ENCODE data around the gene FIGN.

FIGN gene

DNA sequence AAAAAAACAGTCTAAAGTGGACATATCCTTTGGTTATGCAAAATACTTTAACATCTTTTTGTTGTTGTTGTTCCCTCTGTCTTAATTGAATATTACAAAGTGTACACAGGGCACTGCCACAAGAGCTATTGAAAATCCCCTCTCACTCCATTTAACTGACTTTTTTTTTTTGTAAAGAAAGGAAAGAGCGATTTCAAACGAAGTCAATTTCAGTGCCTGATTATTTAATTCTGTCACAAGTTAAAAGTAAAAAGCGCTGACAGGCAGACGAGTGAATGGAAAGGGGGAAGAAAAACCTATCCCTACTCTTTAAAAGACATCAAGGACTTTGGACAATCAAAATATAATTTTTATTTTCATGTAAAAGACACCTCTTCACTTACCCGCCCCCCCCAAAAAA lies 1.9 kb downstream of the FIGN start:
- TF ChIP-seq, protein P1, sequence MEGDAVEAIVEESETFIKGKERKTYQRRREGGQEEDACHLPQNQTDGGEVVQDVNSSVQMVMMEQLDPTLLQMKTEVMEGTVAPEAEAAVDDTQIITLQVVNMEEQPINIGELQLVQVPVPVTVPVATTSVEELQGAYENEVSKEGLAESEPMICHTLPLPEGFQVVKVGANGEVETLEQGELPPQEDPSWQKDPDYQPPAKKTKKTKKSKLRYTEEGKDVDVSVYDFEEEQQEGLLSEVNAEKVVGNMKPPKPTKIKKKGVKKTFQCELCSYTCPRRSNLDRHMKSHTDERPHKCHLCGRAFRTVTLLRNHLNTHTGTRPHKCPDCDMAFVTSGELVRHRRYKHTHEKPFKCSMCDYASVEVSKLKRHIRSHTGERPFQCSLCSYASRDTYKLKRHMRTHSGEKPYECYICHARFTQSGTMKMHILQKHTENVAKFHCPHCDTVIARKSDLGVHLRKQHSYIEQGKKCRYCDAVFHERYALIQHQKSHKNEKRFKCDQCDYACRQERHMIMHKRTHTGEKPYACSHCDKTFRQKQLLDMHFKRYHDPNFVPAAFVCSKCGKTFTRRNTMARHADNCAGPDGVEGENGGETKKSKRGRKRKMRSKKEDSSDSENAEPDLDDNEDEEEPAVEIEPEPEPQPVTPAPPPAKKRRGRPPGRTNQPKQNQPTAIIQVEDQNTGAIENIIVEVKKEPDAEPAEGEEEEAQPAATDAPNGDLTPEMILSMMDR (IDR thresholded peaks at IDR 0.05; ENCODE audit: low read depth, low read length): no peak
- DNase-seq (ENCODE audit: low read depth, low spot score): no peak
- in situ Hi-C loops (cut with HindIII; ENCODE audit: low sequenced_read_pairs): no loop called here
- peak overlapping the region; percentile 87 for H3K4me3 ChIP-seq (ENCODE audit: low read depth, low read length)

DNA sequence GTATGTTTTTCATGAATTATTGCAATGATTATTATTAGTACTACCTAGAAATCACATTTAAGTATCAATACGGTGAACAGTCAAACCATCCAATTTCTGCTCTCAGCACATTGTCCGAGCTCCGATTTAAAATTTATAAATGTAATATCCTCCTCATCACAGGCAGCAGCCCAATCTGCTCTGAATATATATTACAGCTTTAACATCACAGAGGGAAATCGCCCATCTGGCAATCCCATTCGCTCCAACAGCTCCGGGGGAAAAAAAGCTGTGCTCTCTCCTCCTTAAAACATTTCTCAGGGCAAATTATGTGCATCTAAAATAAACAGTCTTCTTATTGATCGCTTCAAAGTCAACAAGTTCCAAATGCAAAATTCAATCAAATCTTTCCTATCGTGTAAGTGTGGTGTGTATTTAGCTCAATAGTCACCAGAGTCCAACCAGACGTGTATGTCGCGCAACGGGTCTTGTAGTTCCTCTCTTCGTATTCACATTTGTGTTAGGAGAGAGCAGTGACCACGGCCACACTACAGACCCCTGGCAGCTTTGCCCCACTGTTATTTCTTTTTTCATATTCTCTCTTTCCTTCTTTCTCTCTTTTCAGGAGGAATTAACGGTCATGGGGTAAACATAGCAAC lies 2.4 kb downstream of the FIGN start:
- TF ChIP-seq, protein P1 (IDR thresholded peaks at IDR 0.05; ENCODE audit: low read depth, low read length): no peak
- in situ Hi-C loops (cut with HindIII; ENCODE audit: low sequenced_read_pairs): no loop called here
- DNase-seq (ENCODE audit: low read depth, low spot score): peak; percentile 38
- peak overlapping the region; percentile 87 for H3K4me3 ChIP-seq (ENCODE audit: low read depth, low read length)

DNA sequence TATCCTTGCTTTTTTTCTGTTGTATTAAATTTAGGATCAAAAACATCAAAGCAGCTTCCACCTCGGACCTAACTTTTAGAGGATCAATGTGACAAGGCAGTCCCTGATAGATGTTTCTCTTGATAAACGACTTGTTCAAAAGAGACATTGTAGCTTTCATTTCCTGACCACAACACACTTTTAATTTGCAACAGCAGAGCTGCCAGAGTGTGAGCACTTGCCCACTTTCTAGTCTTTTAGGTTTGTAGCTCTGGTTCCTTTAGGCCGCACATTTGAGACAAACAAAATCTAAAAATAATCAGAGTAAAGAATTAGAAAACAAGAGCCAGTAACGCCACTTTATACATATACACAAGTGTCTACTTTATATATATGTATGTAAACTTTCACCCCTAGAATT lies 3.1 kb downstream of the FIGN start:
- no peak overlapping the region for H3K4me3 ChIP-seq (ENCODE audit: low read depth, low read length)
- in situ Hi-C loops (cut with HindIII; ENCODE audit: low sequenced_read_pairs): no loop called here
- DNase-seq (ENCODE audit: low read depth, low spot score): peak; percentile 35
- TF ChIP-seq, protein P1 (IDR thresholded peaks at IDR 0.05; ENCODE audit: low read depth, low read length): no peak

DNA sequence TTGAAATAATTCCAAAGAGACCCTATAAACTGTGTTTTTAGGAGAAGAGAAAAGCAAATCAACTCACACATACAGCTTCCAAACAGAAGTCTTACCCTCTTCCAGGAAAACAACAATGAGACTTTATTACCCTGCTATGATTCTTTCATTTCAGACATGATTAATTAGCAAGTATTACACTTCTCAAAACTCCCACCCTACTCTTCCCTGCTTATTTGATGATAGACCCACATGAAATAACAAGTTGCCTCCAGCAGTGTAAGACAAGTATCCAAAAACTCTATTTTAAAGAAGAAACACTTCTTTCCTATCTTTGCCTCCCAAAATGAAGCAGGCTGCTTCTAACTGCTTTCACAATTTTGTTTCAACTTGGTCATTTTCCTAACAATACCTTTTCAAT lies 4.1 kb downstream of the FIGN start:
- H3K4me3 ChIP-seq (ENCODE audit: low read depth, low read length): no peak overlapping the region
- TF ChIP-seq, protein P1 (IDR thresholded peaks at IDR 0.05; ENCODE audit: low read depth, low read length): no peak
- in situ Hi-C loops (cut with HindIII; ENCODE audit: low sequenced_read_pairs): no loop called here
- DNase-seq (ENCODE audit: low read depth, low spot score): no peak

DNA sequence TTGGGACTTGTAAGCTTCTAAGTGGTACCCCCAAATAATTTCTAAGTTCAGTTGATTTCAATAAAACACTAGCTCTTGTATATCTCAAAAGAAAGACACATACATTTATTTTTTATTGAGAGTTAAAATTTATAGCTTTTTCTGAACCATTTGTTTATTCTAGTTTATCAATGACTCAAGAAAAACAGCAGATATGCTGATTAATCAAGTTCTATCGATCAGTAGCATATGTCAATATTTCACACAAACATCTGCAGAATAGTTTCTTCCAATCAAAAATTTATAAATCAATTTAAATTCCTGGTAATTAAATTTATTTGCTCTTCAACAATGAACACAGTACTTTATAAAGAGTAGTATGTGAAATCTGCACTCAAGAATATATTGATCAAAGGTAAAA lies 5.3 kb downstream of the FIGN start:
- in situ Hi-C loops (cut with HindIII; ENCODE audit: low sequenced_read_pairs): no loop called here
- DNase-seq (ENCODE audit: low read depth, low spot score): no peak
- no peak overlapping the region for H3K4me3 ChIP-seq (ENCODE audit: low read depth, low read length)
- TF ChIP-seq, protein P1 (IDR thresholded peaks at IDR 0.05; ENCODE audit: low read depth, low read length): no peak

DNA sequence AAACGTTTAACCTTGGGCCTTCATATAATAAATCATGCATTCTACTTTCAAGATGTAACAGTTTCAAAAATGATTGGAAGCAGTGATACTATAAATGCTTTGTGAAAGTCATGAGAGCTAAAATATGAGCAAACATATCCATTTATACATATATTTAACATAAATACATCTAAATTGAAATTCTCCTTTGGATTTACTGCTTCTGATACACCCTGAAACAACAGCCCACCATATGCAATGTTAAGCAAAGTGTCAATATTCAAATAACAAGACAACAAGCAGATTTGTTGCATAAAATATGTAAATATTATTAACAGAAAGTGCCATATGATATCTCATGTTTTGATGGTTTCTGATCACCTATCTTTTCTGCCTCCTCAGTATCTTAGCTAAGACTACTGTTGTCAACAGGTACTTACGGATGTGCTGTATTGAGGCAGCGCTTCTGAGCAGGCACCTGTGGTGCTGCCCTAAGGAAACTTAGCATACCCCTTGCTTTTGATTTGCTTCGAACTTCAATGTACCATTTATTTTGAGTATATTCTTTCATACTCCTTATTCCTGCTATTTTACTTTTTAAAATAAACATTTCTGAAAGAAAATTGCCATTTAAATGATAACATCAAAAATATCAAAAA lies 6.1 kb downstream of the FIGN start:
- in situ Hi-C loops (cut with HindIII; ENCODE audit: low sequenced_read_pairs): no loop called here
- TF ChIP-seq, protein P1 (IDR thresholded peaks at IDR 0.05; ENCODE audit: low read depth, low read length): no peak
- no peak for DNase-seq (ENCODE audit: low read depth, low spot score)
- H3K4me3 ChIP-seq (ENCODE audit: low read depth, low read length): no peak overlapping the region
